Pulmonary artery endothelial cell (primary cell): ENCODE results near the gene CELA3B. TPM values are rescaled to one million over a fixed set of nuclear protein-coding genes. Genes with fewer than 3 reads are reported as not detected.
"Not testable (repeated sequence)": the region's sequence is repeated elsewhere in the genome, so short reads cannot be mapped to it uniquely, and the experiment has no call there.

ENCODE experiments used
- DNase-seq: peaks from one replicate; pipeline ENCODE4 v3.0.0-alpha.2; 2011; ENCODE audit warnings: low read depth, low spot score
- total RNA-seq: library from RNA; depleted of rRNA; stranded (reverse); fragments of >200 nt; gene quantifications from 2 replicates; pipeline ENCODE4 v1.2.3, GENCODE V29; 2014

The CELA3B gene
- total RNA-seq, 1 donor from 2014 or later: 0.26 TPM

- not testable (repeated sequence) for DNase-seq
Measured at GRCh38 chr1:22006736-22007135, 29.9 kb downstream of the CELA3B start.

DNA sequence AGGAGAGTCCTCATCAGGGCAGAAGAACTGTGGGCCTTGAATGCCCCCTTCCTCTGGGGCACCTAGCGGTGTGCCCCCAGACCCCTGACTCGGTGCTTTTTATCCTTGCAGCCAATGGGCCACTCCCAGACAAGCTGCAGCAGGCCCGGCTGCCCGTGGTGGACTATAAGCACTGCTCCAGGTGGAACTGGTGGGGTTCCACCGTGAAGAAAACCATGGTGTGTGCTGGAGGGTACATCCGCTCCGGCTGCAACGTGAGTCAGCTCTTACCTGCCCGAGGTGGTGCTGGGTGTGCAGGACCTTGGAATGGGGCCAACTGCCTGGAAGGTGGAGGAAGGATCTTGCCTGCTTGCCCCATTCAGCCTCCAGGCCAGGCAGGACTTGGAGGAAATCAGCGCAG lies 30.4 kb downstream of the CELA3B start:
- not testable (repeated sequence) for DNase-seq

DNA sequence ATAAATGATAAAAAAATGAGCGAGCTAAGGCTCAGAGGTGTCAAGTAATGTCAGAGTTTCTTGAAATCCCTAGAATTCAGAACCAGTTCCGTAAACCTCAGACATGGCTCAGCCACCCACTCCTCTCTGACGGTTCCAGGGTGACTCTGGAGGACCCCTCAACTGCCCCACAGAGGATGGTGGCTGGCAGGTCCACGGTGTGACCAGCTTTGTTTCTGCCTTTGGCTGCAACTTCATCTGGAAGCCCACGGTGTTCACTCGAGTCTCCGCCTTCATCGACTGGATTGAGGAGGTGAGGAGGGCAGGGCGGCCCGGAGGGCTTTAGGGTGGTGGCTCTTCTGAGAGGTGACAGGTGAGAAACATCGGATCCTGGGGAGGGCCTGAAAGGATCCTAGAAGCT lies 32.7 kb downstream of the CELA3B start:
- DNase-seq: not testable (repeated sequence)

DNA sequence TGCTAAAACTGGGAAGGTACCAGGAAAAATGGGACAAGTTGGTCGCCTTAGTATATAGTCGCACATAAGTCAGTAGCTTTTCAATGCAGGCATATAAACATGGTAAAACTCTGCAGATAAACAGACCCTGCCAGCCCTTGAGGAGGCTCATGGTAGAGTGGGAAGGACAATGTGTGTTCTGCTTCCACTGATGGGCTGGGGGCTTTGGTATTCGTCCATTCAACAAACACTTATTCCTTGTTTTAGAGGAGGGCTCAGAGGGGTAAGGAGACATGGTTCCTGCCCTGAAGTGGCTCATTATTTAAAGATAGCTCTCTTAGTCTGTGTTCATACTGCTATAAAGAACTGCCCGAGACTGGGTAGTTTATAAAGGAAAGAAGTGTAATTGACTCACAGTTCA lies 35.9 kb downstream of the CELA3B start:
- DNase-seq: not testable (repeated sequence)

DNA sequence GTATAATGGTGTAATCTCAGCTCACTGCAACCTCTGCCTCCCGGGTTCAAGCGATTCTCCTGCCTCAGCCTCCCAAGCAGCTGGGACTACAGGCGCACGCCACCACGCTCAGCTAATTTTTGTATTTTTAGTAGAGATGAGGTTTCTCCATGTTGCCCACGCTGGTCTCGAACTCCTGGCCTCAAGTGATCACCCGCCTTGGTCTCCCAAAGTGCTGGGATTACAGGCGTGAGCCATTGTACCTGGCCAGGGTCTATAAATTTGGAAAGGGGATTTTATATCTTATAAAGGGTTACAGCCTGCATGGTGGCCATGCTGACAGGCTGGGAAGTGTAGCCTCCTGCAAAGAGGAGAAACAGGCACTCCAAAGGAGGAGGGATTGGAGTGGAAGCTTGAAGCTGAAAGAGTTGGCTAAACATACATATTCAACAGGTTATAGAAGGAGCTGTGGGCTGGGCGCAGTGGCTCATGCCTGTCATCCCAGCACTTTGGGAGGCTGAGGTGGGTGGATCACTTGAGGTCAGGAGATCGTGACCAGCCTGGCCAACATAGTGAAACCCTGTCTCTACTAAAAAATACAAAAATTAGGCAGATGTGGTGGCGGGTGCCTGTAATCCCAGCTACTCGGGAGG lies 37.9 kb downstream of the CELA3B start:
- DNase-seq: not testable (repeated sequence)

- DNase-seq: peak; percentile 56
Measured at GRCh38 chr1:22018583-22019559, 42.0 kb downstream of the CELA3B start.

- DNase-seq: no peak
Measured at GRCh38 chr1:22021061-22021460, 44.2 kb downstream of the CELA3B start.

DNA sequence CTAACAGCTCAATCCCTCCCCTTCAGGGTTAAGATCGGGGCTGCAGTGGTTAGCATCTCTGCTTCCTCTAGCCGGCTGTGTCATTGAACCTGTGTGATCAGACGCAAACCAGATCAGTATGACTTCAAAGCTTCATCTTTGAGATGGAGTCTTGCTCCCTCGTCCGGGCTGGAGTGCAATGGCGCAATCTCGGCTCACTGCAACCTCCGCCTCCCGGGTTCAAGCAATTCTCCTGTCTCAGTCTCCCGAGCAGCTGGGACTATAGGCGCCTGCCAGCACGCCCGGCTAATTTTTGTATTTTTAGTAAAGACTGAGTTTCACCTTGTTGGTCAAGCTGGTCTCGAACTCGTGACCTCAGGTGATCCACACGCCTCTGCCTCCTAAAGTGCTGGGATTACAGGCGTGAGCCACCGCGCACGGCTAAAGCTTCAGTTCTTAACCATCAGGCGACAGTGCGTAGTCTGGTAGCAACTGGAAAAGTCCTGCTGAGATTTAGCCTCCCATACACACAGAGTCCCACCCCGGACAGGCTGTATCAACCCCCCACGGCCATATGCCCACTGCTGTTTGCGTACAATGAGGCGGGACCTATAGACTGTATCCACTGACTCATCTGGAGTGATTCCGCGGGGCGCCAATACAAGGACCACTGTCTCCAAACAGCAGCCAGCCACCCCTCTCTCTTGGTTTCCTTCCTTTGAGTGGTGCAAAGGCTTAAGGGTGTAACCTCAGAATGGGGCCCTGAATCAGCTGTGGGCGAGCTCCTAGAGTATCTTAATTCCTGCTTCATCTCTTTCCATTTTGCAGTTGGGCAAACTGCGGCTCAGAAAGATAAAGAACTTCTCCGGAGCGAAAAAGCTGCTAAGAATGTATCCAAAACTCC lies 47.9 kb downstream of the CELA3B start:
- peak; percentile 55 for DNase-seq

- peak; percentile 58 for DNase-seq
Measured at GRCh38 chr1:22025368-22026155, 48.7 kb downstream of the CELA3B start.

DNA sequence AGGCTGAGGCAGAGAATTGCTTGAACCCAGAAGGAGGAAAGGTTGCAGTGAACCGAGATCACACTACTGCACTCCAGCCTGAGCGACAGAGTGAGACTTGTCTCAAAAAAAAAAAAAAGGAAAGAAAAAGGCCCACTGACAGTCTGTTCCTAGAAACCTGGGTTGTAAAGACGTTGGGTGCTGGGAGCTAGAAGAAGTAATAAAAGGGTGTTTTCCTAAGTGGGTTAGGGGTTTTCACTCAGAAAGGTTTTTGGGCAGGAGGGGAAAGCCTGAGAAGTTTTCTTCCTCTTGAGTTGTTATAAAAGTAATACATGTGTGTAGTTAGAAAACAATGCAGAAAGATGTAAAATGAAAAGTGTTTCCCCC lies 50.1 kb downstream of the CELA3B start:
- no peak for DNase-seq

DNA sequence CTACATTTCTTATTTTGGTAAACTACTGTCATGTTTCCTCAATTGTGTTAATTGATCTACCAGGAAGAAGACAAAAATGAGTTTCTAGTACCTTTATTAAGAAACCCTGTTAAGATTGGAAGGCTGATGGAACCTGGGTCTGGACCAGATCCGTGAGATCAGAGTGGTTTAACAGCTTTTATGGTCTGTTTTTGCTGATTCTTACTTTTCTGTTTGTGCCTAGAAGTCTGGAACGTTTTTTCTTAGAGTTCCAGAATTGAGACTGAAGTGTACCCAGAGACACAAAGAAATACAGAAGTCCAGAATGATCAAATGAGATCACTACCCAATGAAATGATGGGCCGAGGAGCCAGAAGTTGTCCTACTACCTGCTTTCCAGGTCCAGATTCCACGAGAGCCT lies 53.2 kb downstream of the CELA3B start:
- no peak for DNase-seq

DNA sequence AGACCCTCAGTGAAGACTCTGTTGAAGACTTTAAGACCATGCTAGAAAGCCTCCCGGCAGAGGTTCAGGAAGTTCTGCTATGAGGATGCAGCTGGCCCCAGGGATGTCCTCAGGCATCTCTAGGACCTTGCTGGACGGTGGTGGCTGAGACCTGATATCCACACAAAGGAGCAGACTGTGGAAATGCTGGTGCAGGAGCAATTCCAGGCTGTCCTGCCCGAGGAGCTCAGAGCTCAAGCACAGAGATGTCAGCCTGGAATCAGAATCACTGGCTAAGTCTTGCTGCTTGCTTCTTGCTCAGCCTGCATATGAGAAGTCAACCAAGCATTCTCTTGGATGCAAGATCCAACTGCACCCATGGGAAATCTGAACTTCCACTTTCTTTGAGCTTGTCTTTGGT lies 53.7 kb downstream of the CELA3B start:
- DNase-seq: no peak

DNA sequence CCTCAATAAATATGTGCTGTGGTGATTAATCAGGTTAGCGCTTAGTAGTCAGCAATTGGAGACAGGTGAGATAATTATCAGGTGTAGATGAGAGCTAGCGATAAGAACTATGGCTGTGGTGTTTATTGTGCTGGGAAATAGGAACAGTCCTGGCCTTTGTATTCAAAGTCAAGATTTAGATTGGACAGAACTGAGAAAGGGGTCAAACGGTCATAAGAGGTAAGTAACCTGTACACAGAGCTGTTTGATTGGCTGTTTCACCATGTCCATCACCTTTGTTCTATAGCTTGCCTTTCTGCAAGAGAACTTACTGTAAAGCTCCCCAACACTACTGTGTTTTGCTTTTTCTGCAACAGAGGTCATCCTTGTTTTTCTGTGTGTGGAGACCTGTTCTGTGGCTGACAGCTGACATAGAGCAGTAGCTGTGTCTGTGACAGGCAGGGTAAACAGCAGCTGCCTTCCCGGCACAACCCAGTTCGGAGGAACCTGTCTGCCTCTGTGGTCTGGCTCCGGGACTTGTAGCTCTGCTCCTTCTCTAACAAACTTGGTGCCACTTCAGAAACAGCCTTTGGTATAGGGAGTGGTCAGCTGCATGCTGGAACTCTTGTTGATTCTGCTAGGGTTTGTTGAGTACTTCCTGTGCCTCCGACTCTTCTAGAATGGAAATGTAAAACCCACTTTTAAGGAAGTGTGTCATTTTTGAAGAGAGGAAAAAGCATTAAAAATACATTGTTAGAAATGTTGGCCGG lies 54.6 kb downstream of the CELA3B start:
- no peak for DNase-seq

DNA sequence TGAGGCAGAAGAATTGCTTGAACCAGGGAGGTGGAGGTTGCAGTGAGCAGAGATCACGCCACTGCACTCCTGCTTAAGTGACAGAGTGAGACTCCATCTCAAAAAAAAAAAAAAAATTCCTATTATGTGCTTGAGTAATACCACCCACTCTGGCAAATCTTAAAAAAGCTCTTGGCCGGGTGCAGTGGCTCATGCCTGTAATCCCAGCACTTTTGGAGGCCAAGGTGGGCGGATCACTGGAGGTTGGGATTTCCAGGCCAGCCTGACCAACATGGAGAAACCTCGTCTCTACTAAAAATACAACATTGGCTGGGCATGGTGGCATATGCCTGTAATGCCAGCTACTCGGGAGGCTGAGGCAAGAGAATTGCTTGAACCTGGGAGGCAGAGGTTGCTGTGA lies 58.0 kb downstream of the CELA3B start:
- DNase-seq: not testable (repeated sequence)

- no peak for DNase-seq
Measured at GRCh38 chr1:22037520-22037919, 60.7 kb downstream of the CELA3B start.

GRCh38 chr1:22038036-22038435 lies 61.2 kb downstream of the CELA3B start:
- no peak for DNase-seq
